ENCODE measurements around the gene RALGAPA1. TPM values are rescaled to one million over a fixed set of nuclear protein-coding genes. Genes with fewer than 3 reads are reported as not detected.

The RALGAPA1 gene
- total RNA-seq, 1 experiment from 2014 or later, result 31.7 TPM

- ChIA-PET POLR2A (no interaction called here), CTCF (no interaction called here)
- no peaks in the 10 kb centered on the region for H3K27me3 Mint-ChIP-seq (ENCODE audit: low read depth)
Measured at GRCh38 chr14:35704793-35705493, 104.2 kb downstream of the RALGAPA1 start.

More at GRCh38 chr14:35704793-35705493, 104.2 kb downstream of the RALGAPA1 start:
- Mint-ChIP-seq H3K27ac (no peak overlapping the region), H3K4me3 (no peak overlapping the region), H3K4me1 (peaks cover 3% of the 10 kb centered on the region; the same call in 1 of the 2 replicates), H3K36me3 (peaks cover 3% of the 10 kb centered on the region; the same call in 1 of the 2 replicates), H3K9me3 (no peaks in the 10 kb centered on the region)
- DNase-seq (ENCODE audit: low spot score) (no peak), ATAC-seq (no peak)
- TF ChIP-seq GTF2I (CRISPR knock-in tag; conservative IDR thresholded peaks at IDR 0.05) (no peak), STAT6 (CRISPR knock-in tag; conservative IDR thresholded peaks at IDR 0.05; ENCODE audit: low read depth) (no peak), CREB1 (CRISPR knock-in tag; IDR thresholded peaks at IDR 0.05) (no peak), HMGXB4 (CRISPR knock-in tag; IDR thresholded peaks at IDR 0.05) (no peak), FOXP4 (CRISPR knock-in tag; IDR thresholded peaks at IDR 0.05) (no peak), USF1 (CRISPR knock-in tag; IDR thresholded peaks at IDR 0.05) (no peak), SP1 (CRISPR knock-in tag; conservative IDR thresholded peaks at IDR 0.05) (no peak), TEAD1 (CRISPR knock-in tag; IDR thresholded peaks at IDR 0.05) (no peak), ZNF512 (CRISPR knock-in tag; IDR thresholded peaks at IDR 0.05; ENCODE audit: borderline replicate concordance) (no peak), OVOL2 (CRISPR knock-in tag; IDR thresholded peaks at IDR 0.05; ENCODE audit: borderline replicate concordance) (no peak), ZNF396 (CRISPR knock-in tag; IDR thresholded peaks at IDR 0.05; ENCODE audit: borderline replicate concordance) (no peak), NFE2L1 (CRISPR knock-in tag; IDR thresholded peaks at IDR 0.05) (no peak)
- TF ChIP-seq, protein P1, sequence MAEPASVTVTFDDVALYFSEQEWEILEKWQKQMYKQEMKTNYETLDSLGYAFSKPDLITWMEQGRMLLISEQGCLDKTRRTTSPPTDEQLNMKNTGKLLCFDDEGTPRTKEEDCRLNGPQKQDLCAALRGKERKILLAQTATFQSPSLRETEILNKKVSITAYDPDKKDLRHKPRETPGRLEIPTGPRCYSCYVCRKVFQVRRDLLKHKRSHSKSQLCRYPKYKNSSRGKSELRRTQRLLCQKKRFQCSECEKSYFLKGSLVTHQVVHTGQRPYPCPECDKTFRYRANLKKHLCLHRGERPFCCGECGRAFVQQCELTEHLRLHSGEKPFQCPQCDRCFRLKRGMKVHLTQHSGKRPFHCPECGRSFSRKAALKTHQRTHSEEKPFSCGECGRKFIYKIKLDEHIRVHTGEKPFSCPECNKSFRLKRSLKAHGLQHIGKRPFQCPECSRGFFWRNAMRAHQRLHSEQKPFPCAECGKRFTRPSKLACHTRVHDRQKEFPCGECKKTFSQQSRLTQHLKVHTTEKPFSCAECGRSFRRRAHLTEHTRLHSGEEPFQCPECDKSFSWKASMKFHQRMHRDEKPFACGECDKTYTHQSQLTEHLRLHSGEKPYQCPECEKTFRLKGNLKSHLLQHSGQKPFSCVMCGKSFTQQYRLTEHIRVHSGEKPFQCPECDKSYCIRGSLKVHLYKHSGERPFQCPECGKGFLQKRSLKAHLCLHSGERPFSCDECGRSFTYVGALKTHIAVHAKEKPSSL (CRISPR knock-in tag; conservative IDR thresholded peaks at IDR 0.05), result no peak
- TF ChIP-seq, protein P2, sequence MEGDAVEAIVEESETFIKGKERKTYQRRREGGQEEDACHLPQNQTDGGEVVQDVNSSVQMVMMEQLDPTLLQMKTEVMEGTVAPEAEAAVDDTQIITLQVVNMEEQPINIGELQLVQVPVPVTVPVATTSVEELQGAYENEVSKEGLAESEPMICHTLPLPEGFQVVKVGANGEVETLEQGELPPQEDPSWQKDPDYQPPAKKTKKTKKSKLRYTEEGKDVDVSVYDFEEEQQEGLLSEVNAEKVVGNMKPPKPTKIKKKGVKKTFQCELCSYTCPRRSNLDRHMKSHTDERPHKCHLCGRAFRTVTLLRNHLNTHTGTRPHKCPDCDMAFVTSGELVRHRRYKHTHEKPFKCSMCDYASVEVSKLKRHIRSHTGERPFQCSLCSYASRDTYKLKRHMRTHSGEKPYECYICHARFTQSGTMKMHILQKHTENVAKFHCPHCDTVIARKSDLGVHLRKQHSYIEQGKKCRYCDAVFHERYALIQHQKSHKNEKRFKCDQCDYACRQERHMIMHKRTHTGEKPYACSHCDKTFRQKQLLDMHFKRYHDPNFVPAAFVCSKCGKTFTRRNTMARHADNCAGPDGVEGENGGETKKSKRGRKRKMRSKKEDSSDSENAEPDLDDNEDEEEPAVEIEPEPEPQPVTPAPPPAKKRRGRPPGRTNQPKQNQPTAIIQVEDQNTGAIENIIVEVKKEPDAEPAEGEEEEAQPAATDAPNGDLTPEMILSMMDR (IDR thresholded peaks at IDR 0.05), result no peak

Measured in WTC11 (cell line).